Activated CD8-positive, alpha-beta T cell treated with anti-CD3 and anti-CD28 coated beads, Interleukin-2, amount 10 ng/mL, durations not matched to agents 7 days and 5 days (primary cell): ENCODE data around the gene NMT1. TPM values are rescaled to one million over a fixed set of nuclear protein-coding genes. Genes with fewer than 3 reads are reported as not detected.

Experiments used
- microRNA-seq: library from miRNA; unstranded; fragments of <30 nt; microRNA quantifications from one replicate; pipeline ENCODE4 v1.2.0, GENCODE V29; 2022
- total RNA-seq, 2 experiments: library from RNA; stranded (reverse); gene quantifications; one replicate each; pipeline ENCODE4 v1.2.3, GENCODE V29; 2021

NMT1 gene
- total RNA-seq, 2 experiments from 2014 or later, result 125 to 143 TPM

Small RNA genes within 50 kb of the gene (microRNA-seq; reads per million reads assigned to microRNA genes)
- gene MIR6784, result not detected

Other genes with a start within 250 kb of the NMT1 start
- gene GJC1, start 231.0 kb upstream of the NMT1 start, total RNA-seq, result 1 to 10 TPM; 1.6 to 2.2 TPM
- not detected for gene HIGD1B, start 213.4 kb upstream of the NMT1 start, total RNA-seq
- gene EFTUD2, start 161.9 kb upstream of the NMT1 start, total RNA-seq, result 100 to 1,000 TPM; 148 to 156 TPM
- not detected for gene GFAP, start 145.8 kb upstream of the NMT1 start, total RNA-seq
- gene KIF18B, start 113.5 kb upstream of the NMT1 start, total RNA-seq, result 100 to 1,000 TPM; 104 to 113 TPM
- gene C1QL1, start 93.0 kb upstream of the NMT1 start, total RNA-seq, result under 1 TPM; 0.34 to 0.68 TPM
- gene DCAKD, start 9.7 kb upstream of the NMT1 start, total RNA-seq, result 10 to 100 TPM; 32.9 to 33.7 TPM
- 1 to 10 TPM; 4.3 to 4.6 TPM for gene PLCD3, start 71.2 kb downstream of the NMT1 start, total RNA-seq
- 10 to 100 TPM in 1 of 2 experiments, 1 to 10 TPM in 1; 10.0 to 12.5 TPM for gene ACBD4, start 74.4 kb downstream of the NMT1 start, total RNA-seq
- gene HEXIM1, start 87.2 kb downstream of the NMT1 start, total RNA-seq, result 10 to 100 TPM; 29.2 to 29.4 TPM
- 1 to 10 TPM; 7.8 to 8.8 TPM for gene HEXIM2, start 100.6 kb downstream of the NMT1 start, total RNA-seq
- gene FMNL1, start 160.6 kb downstream of the NMT1 start, total RNA-seq, result 100 to 1,000 TPM; 375 to 395 TPM
- under 1 TPM; 0.52 to 0.55 TPM for gene SPATA32, start 200.8 kb downstream of the NMT1 start, total RNA-seq